GM12878 (cell line): Measurements from ENCODE around the gene METTL15. TPM values are rescaled to one million over a fixed set of nuclear protein-coding genes. Genes with fewer than 3 reads are reported as not detected.

Experiments used
- ATAC-seq: fragments of 200-7000 bp; cut with Tn5 transposase; 3 replicates; pipeline ENCODE4 v1.9.1; 2020; ENCODE audit warnings: mild to moderate bottlenecking, moderate library complexity
- BruUV-seq: library from RNA; stranded (reverse); fragments of 400-500 nt; replicated peaks from 2 replicates; lab custom pipeline; 2021; lab: Mats Ljungman, UMichigan
- CTCF ChIA-PET: fragments of 300-600 bp; sonication (Branson Sonifier 250); formaldehyde crosslinking; extraction: SDS; loops from one replicate; lab custom pipeline; 2021; ENCODE audit warnings: inconsistent platforms; lab: Yijun Ruan, JAX
- POLR2A ChIA-PET: fragments of 350-600 bp; formaldehyde crosslinking; extraction: SDS; loops from one replicate; lab custom pipeline; 2021; ENCODE audit warnings: inconsistent platforms; lab: Charles Lee
- RAD21 ChIA-PET: fragments of 300-600 bp; sonication (Branson Sonifier 250); formaldehyde crosslinking; loops from one replicate; lab custom pipeline; 2023; ENCODE audit warnings: antibody characterized with exemption; ENCODE audit not compliant: unreplicated experiment; lab: Charles Lee
- SMC1A ChIA-PET: fragments of 300-600 bp; sonication (Branson Sonifier 250); formaldehyde crosslinking; loops from one replicate; lab custom pipeline; 2023; ENCODE audit not compliant: unreplicated experiment, uncharacterized antibody; lab: Charles Lee
- DNase-seq: peaks from one replicate; pipeline ENCODE4 v3.0.0-alpha.2; 2011; ENCODE audit warnings: low read depth, low spot score
- FAIRE-seq: peaks from 3 replicates; lab custom pipeline; 2011; peaks lifted over from hg19 to GRCh38; lab: Jason Lieb, UNC
- H2AFZ ChIP-seq: 2 replicates; pipeline ENCODE4 v1.6.0; 2011; ENCODE audit warnings: low read depth, low read length, control low read depth; ENCODE audit not compliant: control insufficient read depth
- H3K27ac ChIP-seq: 2 replicates; pipeline ENCODE4 v1.5.1; 2011; ENCODE audit warnings: control low read depth; ENCODE audit not compliant: control insufficient read depth, insufficient read depth
- H3K27me3 ChIP-seq, 2 experiments: replicated peaks in 1 of 2; 2 replicates each; pipeline versions ENCODE4 v1.6.0 to v1.6.1; 2011; ENCODE audit warnings: low read length in 1 of 2; ENCODE audit not compliant: control insufficient read depth in 2 of 2, insufficient read depth in 2 of 2
- H3K36me3 ChIP-seq, 2 experiments: 2 replicates each; pipeline ENCODE4 v1.5.1; 2011; ENCODE audit warnings: low read length in 1 of 2; ENCODE audit not compliant: control insufficient read depth in 2 of 2, insufficient read depth in 2 of 2
- H3K4me1 ChIP-seq: 2 replicates; pipeline ENCODE4 v1.6.1; 2011; ENCODE audit warnings: mild to moderate bottlenecking, low read length, moderate library complexity, mixed read lengths; ENCODE audit not compliant: control insufficient read depth, insufficient read depth
- H3K4me2 ChIP-seq: 2 replicates; pipeline ENCODE4 v1.6.0; 2011; ENCODE audit warnings: control low read depth; ENCODE audit not compliant: control insufficient read depth, insufficient read depth
- H3K4me3 ChIP-seq: fragments of 200-600 bp; sonication (generic); 2 replicates; pipeline ENCODE4 v1.5.1; 2016
- H3K79me2 ChIP-seq: 2 replicates; pipeline ENCODE4 v1.6.0; 2011; ENCODE audit warnings: low read length; ENCODE audit not compliant: control insufficient read depth, insufficient read depth
- H3K9ac ChIP-seq: 2 replicates; pipeline ENCODE4 v1.8.0; 2011; ENCODE audit warnings: low read length, control low read depth, mixed read lengths; ENCODE audit not compliant: control insufficient read depth, insufficient read depth
- H3K9me3 ChIP-seq: replicated peaks from 3 replicates; pipeline ENCODE4 v1.5.1; 2011; ENCODE audit warnings: mild to moderate bottlenecking, low read length; ENCODE audit not compliant: control insufficient read depth, insufficient read depth
- H4K20me1 ChIP-seq: 2 replicates; pipeline ENCODE4 v1.6.0; 2011; ENCODE audit not compliant: control insufficient read depth, insufficient read depth
- CREB1 ChIP-seq: IDR thresholded peaks from 2 replicates; pipeline ENCODE4 v1.6.1; 2012; ENCODE audit warnings: low read depth, mild to moderate bottlenecking, inconsistent platforms
- IKZF1 ChIP-seq: fragments of 450-650 bp; conservative IDR thresholded peaks from 2 replicates; pipeline ENCODE4 v1.6.1; 2017; ENCODE audit warnings: antibody characterized with exemption, mild to moderate bottlenecking
- IKZF2 ChIP-seq, 2 experiments: fragments of 450-650 bp; IDR thresholded peaks; 2 replicates each; pipeline ENCODE4 v1.6.1; 2017; ENCODE audit warnings: mild to moderate bottlenecking in 2 of 2, moderate library complexity in 2 of 2
- IRF3 ChIP-seq: fragments of 450-650 bp; IDR thresholded peaks from 2 replicates; pipeline ENCODE4 v1.6.1; 2014; ENCODE audit warnings: mild to moderate bottlenecking
- IRF4 ChIP-seq: IDR thresholded peaks from 2 replicates; pipeline ENCODE4 v1.6.1; 2011; ENCODE audit warnings: low read depth, low read length
- NFIC ChIP-seq: IDR thresholded peaks from 2 replicates; pipeline ENCODE4 v1.6.1; 2012; ENCODE audit warnings: low read depth, mild to moderate bottlenecking, inconsistent platforms, low read length, moderate library complexity
- RCOR1 ChIP-seq: conservative IDR thresholded peaks from 2 replicates; pipeline ENCODE4 v1.6.1; 2012; ENCODE audit warnings: low read depth, low read length, improper control_type of control experiment
- SREBF1 ChIP-seq: IDR thresholded peaks from 2 replicates; pipeline ENCODE4 v1.6.1; 2012; ENCODE audit warnings: mild to moderate bottlenecking, low read length
- WRNIP1 ChIP-seq: IDR thresholded peaks from 2 replicates; pipeline ENCODE4 v1.6.1; 2011; ENCODE audit warnings: low read depth, low read length, improper control_type of control experiment, borderline replicate concordance
- ZBED1 ChIP-seq: IDR thresholded peaks from 2 replicates; pipeline ENCODE4 v1.6.1; 2016; ENCODE audit warnings: borderline replicate concordance
- ZNF24 ChIP-seq: fragments of 450-650 bp; IDR thresholded peaks from 2 replicates; pipeline ENCODE4 v1.6.1; 2017; ENCODE audit warnings: antibody characterized with exemption, mild to moderate bottlenecking
- whole genome bisulfite sequencing: methylation state at CpG from one replicate; pipeline ENCODE4 v1.1.6; 2016; ENCODE audit warnings: low lambda C conversion rate; ENCODE audit not compliant: insufficient replicate concordance, insufficient coverage; ENCODE audit errors: missing lambda C conversion rate; 5-methylcytosine and 5-hydroxymethylcytosine counted together
- in situ Hi-C: fragments of 300-500 bp; cut with MboI; formaldehyde crosslinking; loops from 9 replicates; pipeline ENCODE4 v1.14.3; 2018; ENCODE audit warnings: mixed read lengths
- intact Hi-C: fragments of 100-400 bp; cut with micrococcal nuclease; formaldehyde crosslinking; loops from one replicate; pipeline ENCODE4 v1.14.2; 2022; ENCODE audit not compliant: unreplicated experiment
- polyA plus RNA-seq, 11 experiments: library from polyadenylated mRNA; depleted of rRNA in 4 of 11; unstranded in 6 of 11; stranded (reverse) in 5 of 11; fragments of >200 nt; fragmentation: Nextera tagmentation in 4 of 11; fragmentation: Illumina TruSeq in 1 of 11; extraction: Ambion mirVana in 4 of 11; extraction: Trizol in 1 of 11; gene quantifications; 1 replicate in 1 of 11; 2 replicates in 10 of 11; pipeline versions ENCODE4 v1.2.1 to v1.2.3, GENCODE V29; 2011 to 2016; ENCODE audit warnings: inconsistent platforms in 2 of 11, missing spikeins in 2 of 11, low read depth in 1 of 11
- total RNA-seq, 4 experiments: library from RNA; depleted of rRNA in 3 of 4; stranded (reverse); fragments of >200 nt in 3 of 4; fragmentation: Illumina TruSeq in 1 of 4; extraction: Trizol in 1 of 4; gene quantifications; 2 replicates each; pipeline versions ENCODE4 v1.2.1 to v1.2.3, GENCODE V29; 2013 to 2021
- TF ChIP-seq, protein P1 (sequence below): IDR thresholded peaks from 2 replicates; pipeline ENCODE4 v1.6.1; 2012; ENCODE audit warnings: low read depth, low read length, improper control_type of control experiment
- TF ChIP-seq, protein P2 (sequence below): IDR thresholded peaks from 2 replicates; pipeline ENCODE4 v1.6.1; 2012; ENCODE audit warnings: low read depth, low read length, improper control_type of control experiment

METTL15 gene
- total and polyA plus RNA-seq, 10 of the 15 experiments (the other 5 are each of a cell fraction or from before 2014, with no cell fraction given): 7.9 to 16.9 (median 14.4) TPM

DNA sequence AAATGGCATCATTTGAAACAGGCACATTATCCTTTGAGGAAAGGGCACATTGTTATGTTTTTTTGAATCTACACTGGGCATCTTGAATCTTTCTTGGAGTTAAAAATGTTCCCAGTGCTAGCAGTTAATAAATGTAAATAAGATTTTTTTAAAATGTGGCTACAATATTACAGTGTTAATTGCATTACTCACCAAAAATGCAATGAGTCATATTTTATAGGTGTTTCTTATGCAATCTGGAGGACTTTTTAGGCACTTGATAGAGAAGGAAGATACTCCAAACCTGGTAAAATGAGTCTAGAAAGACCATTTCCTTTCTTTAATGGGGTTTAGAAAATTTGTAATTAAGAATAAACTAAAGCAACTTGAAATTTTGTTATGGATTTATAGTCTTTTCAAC is 238.0 kb downstream of the METTL15 start:
- no TSS peak for BruUV-seq
- H3K4me1 ChIP-seq: no peaks in the 10 kb centered on the region
- DNase-seq: no peak
- ATAC-seq: no peak
- H3K9me3 ChIP-seq: no peaks in the 10 kb centered on the region
- no peaks in the 10 kb centered on the region for H3K36me3 ChIP-seq
- no peak for FAIRE-seq
- in situ Hi-C loops (no loop called here), intact Hi-C loops (no loop called here)
- no peak overlapping the region for H3K4me3 ChIP-seq
- no peaks in the 10 kb centered on the region for H3K79me2 ChIP-seq
- no peak overlapping the region for H3K9ac ChIP-seq
- H3K27me3 ChIP-seq: no peaks in the 10 kb centered on the region
- no peaks in the 10 kb centered on the region for H4K20me1 ChIP-seq
- ChIA-PET SMC1A (no interaction called here), CTCF (no interaction called here), POLR2A (no interaction called here), RAD21 (no interaction called here)
- H3K27ac ChIP-seq: no peak overlapping the region
- no peak for TF ChIP-seq WRNIP1
- H3K4me2 ChIP-seq: no peak overlapping the region
- H2AFZ ChIP-seq: no peak overlapping the region

DNA sequence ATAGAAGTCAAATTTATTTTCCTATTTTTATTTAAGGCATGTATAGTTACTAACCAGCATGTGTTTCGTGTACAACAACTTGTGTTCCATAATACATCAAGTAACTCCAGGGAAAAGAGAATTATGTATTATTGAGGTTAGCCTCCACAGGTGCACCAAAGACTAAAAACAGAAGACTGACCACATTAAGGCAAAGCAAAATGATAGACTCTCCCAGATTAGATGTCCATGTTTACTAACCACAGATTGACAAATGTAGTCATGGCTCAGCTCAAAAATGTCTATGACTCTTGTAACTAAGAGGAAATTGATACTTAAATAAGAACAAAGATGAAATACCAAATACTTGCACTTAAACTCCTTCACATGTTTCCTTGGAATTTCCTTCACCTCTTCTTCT is 238.5 kb downstream of the METTL15 start:
- 0% methylated on average over 1 of the region's 1 CpG for WGBS
- in situ Hi-C loops: no loop called here
- ChIA-PET CTCF (no interaction called here), SMC1A (no interaction called here), RAD21 (no interaction called here), POLR2A (no interaction called here)
- no peak overlapping the region for H3K4me3 ChIP-seq
- H3K79me2 ChIP-seq: no peaks in the 10 kb centered on the region
- TF ChIP-seq ZBED1 (no peak), IRF3 (no peak), RCOR1 (no peak), IRF4 (no peak), SREBF1 (no peak), NFIC (no peak), IKZF1 (no peak), ZNF24 (no peak), CREB1 (no peak), IKZF2 (IDR thresholded peaks at IDR 0.05) (no peak)
- TF ChIP-seq, protein P1, sequence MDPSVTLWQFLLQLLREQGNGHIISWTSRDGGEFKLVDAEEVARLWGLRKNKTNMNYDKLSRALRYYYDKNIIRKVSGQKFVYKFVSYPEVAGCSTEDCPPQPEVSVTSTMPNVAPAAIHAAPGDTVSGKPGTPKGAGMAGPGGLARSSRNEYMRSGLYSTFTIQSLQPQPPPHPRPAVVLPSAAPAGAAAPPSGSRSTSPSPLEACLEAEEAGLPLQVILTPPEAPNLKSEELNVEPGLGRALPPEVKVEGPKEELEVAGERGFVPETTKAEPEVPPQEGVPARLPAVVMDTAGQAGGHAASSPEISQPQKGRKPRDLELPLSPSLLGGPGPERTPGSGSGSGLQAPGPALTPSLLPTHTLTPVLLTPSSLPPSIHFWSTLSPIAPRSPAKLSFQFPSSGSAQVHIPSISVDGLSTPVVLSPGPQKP: no peak
- TF ChIP-seq, protein P2, sequence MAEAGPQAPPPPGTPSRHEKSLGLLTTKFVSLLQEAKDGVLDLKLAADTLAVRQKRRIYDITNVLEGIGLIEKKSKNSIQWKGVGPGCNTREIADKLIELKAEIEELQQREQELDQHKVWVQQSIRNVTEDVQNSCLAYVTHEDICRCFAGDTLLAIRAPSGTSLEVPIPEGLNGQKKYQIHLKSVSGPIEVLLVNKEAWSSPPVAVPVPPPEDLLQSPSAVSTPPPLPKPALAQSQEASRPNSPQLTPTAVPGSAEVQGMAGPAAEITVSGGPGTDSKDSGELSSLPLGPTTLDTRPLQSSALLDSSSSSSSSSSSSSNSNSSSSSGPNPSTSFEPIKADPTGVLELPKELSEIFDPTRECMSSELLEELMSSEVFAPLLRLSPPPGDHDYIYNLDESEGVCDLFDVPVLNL: no peak
- no peaks in the 10 kb centered on the region for H3K4me1 ChIP-seq
- H2AFZ ChIP-seq: no peak overlapping the region
- H4K20me1 ChIP-seq: no peaks in the 10 kb centered on the region
- no peaks in the 10 kb centered on the region for H3K9me3 ChIP-seq
- no peak overlapping the region for H3K9ac ChIP-seq
- no peaks in the 10 kb centered on the region for H3K36me3 ChIP-seq
- FAIRE-seq (no peak), ATAC-seq (no peak), DNase-seq (no peak)
- H3K4me2 ChIP-seq: no peak overlapping the region
- H3K27ac ChIP-seq: no peak overlapping the region
- intact Hi-C loops: no loop called here
- H3K27me3 ChIP-seq: no peaks in the 10 kb centered on the region
- no TSS peak for BruUV-seq
